ENCODE data around the gene MAST4. TPM values are rescaled to one million over a fixed set of nuclear protein-coding genes. Genes with fewer than 3 reads are reported as not detected.

MAST4 gene
- total and polyA plus RNA-seq, 2 of the 8 experiments (the other 6 are each of a cell fraction or from before 2014, with no cell fraction given) = 1.5 to 2.6 TPM

- TF ChIP-seq HDAC6 (IDR thresholded peaks at IDR 0.05; ENCODE audit: low read depth, low read length) (no peak), SP4 (IDR thresholded peaks at IDR 0.05; ENCODE audit: low read length) (no peak), CBX5 (IDR thresholded peaks at IDR 0.05; ENCODE audit: low read depth, low read length) (no peak), ZNF274 (IDR thresholded peaks at IDR 0.05; ENCODE audit: borderline replicate concordance, extremely low read depth, low read length) (no peak), SUZ12 (IDR thresholded peaks at IDR 0.05; ENCODE audit: low read length) (no peak), SIRT6 (IDR thresholded peaks at IDR 0.05; ENCODE audit: low read length) (no peak)
These were observed 277.8 kb downstream of the MAST4 start (continued) for GRCh38 chr5:66874004-66874403.

Measured in H1 (cell line).